ENCODE measurements around the gene VWA3B.

- TF ChIP-seq ATOH8 (CRISPR knock-in tag; IDR thresholded peaks at IDR 0.05; ENCODE audit: low read depth) (no peak), MAX (IDR thresholded peaks at IDR 0.05) (no peak), REST (IDR thresholded peaks at IDR 0.05) (no peak), CTCF (IDR thresholded peaks at IDR 0.05) (no peak), CHD4 (IDR thresholded peaks at IDR 0.05; ENCODE audit: borderline replicate concordance) (no peak), SMC3 (IDR thresholded peaks at IDR 0.05) (no peak), BHLHE40 (IDR thresholded peaks at IDR 0.05; ENCODE audit: low read depth, low read length) (no peak), EP300 (IDR thresholded peaks at IDR 0.05) (no peak), POLR2A (IDR thresholded peaks at IDR 0.05; ENCODE audit: low read length) (no peak), ESRRA (IDR thresholded peaks at IDR 0.05; ENCODE audit: borderline replicate concordance, low read length) (no peak), JUN (IDR thresholded peaks at IDR 0.05) (no peak), KDM1A (IDR thresholded peaks at IDR 0.05; ENCODE audit: low read depth) (no peak)
These were observed 227.3 kb downstream of the VWA3B start for GRCh38 chr2:98314251-98314650.
